Stimulated activated CD4-positive, alpha-beta T cell treated with anti-CD3 and anti-CD28 coated beads, Interleukin-1b, Interleukin-23, amount 100 ng/mL, for 4 hours (primary cell): ENCODE data around the gene PSEN2.
"Not testable (repeated sequence)": the region's sequence is repeated elsewhere in the genome, so short reads cannot be mapped to it uniquely, and the experiment has no call there.

Experiments
- DNase-seq, 2 donors: peaks; one replicate each; pipeline ENCODE4 v3.0.0-alpha.2; 2020; ENCODE audit warnings: low read depth in 2 of 2

The PSEN2 gene

DNA sequence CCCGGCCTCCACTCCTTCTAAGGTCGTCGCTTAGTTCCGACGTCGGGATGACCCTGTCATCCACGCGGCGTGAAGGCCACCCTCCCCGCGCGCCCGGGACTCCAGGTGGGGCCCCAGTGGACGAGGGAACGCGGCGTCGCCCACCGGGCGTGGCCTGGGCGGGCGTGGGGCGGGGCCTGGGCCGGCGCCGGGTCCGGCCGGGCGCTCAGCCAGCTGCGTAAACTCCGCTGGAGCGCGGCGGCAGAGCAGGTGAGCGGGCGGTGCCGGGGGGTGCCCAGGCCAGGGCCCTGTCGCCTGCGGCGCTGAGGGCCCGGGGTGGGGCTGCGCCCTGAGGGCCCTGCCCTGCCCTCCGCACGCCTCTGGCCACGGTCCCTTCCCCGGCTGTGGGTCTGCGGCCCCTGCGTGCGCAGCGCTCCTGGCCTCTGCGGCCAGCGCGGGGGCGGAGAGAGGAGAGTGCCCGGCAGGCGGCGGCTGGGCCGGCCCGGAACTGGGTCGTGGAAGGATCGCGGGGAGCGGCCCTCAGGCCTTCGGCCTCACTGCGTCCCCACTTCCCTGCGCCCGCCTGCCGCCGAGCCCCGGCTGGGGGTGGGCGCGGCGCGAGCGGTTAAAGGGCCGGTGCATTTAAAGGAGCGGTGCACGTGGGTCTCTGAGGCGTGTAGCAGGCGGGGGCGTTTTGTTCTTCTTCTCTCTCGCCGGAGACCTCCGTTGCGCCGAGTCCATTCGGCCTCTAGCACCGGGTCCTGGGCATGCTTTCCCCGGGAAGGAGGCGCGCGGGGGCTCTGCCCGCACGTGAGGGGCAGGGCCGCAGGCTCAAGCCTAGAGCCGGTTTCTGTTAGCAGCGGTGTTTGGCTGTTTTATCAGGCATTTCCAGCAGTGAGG is at the start of gene PSEN2:
TSS of gene PSEN2 (plus strand) at position 216 of the 879 bp plus-strand sequence. CDS start 11,292 bp downstream, outside the sequence.
- peak; percentile 22 to 60 for DNase-seq

- no peak for DNase-seq
These were observed 49.3 kb upstream of the PSEN2 start for GRCh38 chr1:226820941-226821718.

DNA sequence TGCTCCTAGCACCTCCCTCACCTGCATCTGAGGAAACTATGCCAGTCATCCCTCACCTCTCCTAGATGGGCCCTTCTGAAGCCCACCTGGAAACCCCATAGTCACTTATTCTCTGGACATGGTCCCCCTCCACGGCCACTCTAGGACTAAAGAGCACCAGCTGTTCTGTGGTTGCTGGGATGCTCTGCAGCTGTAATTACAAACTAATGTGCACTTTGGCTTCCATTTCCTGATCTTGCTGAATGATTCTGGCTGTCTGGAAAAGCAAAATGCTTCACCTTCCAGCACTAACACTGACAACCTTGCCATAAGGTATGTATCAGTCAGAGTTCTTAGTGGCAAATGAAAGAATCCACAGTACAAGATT is 48.7 kb upstream of the PSEN2 start:
- DNase-seq: no peak

- DNase-seq: no peak
These were observed 46.8 kb upstream of the PSEN2 start for GRCh38 chr1:226823643-226824042.

DNA sequence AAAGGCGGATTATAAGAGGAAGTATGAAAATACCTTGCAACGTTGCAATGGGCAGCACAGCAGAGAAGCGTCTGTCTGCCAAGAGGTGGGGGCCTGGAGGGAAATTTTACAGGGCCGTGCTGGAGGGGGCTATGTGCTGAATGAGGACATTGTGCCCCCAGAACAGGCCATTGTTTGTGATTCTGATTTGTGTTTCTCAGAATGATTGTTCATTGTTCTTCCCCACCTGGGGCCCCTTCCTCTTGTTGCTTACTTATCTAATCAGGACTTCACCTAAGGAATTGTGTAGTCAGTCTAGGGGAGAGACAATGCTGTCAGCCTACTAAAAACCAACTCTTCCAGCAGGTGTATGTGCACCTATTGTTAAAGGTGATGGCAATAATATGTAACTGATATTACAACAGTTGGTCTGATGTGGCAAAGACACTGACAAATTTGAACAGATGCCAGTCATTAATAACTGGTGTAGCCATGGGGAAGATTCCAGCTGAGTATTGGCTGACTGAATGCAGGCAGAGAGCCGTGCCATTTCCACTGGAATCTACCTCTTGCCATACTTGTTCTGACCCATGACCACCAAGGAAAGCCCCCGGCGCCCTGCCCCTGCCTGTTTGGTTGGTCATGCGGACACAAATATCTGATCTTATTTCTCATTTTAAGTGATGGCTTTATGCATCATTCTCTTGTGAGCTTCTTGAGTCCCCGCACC is 45.2 kb upstream of the PSEN2 start:
- DNase-seq: no peak

DNA sequence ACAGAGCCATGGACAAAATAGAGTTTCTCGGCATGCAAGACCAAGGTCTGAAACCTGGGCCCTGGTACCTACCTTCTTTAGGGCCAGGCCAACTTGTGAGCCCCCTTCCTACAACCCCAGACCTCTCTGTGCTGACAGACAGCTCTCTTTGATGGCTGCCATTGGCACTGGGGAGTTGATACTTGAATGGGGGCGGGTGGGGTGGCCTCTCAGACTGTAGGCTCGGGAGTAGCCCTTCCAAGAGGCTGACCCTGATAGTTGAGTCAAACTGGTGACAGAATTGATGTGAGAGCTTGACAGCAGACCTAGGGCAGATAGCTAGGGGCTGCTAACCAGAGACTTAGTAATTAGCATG is 44.7 kb upstream of the PSEN2 start:
- DNase-seq: no peak

DNA sequence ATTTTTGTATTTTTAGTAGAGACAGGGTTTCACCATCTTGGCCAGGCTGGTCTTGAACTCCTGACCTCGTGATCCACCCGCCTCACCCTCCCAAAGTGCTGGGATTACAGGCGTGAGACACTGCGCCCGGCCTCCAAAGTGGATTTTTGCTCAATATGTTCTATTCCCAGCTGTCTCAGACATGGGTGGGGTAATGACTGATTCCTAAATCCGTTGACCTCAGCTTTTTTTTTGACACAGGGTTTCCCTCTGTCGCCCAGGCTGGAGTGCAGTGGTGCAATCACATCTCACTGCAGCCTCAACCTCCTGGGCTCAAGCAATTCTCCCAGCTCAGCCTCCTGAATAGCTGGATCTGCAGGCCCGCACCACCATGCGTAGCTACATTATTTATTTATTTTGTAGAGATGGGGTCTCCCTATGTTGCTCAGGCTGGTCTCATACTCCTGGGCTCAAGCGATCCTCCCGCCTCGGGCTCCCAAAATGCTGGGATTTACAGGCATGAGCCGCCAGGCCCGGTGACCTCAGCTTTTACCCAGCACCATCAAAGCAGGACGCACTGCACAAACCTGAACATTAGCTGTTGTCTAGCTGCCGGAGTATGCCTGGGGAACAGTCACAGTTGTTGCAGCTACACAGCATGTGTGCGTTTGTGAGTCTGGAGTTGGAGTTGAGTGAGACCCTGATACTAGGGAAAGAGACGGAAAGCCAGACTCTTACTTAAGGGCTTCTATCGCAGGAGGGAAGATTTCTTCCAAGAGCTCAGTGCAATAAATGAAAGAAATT is 43.7 kb upstream of the PSEN2 start:
- DNase-seq: no peak

- no peak for DNase-seq
These were observed 43.0 kb upstream of the PSEN2 start for GRCh38 chr1:226827458-226827857.

DNA sequence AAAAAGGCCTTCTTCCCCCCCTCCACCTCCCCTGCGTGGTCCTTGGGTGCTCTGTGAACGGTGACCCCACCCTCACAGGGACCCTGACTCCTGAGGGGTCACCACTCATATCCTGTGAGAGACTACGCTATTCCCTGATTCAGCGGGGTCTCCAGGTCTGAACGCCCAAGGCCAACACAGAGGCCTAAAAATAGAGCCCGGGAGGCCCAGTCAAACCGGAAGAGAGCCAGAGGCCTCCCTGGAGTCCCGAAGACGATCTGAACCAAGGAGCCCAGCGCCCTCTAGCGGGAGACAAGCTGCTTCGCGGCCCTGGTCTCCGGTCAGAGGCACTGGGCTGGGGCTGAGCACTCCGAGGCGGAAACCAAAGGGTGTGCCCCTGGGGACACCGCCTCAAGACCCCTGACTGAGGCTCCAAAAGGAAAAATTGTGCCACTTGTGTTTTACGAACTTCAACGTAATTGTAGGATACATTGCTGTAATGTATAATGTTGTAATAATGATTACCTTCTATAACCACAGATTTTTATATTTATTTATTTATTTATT is 42.4 kb upstream of the PSEN2 start:
- peak; percentile 93 to 95 for DNase-seq

- no peak for DNase-seq
These were observed 41.3 kb upstream of the PSEN2 start for GRCh38 chr1:226829105-226829504.

- DNase-seq: no peak
These were observed 38.5 kb upstream of the PSEN2 start for GRCh38 chr1:226831953-226832352.

DNA sequence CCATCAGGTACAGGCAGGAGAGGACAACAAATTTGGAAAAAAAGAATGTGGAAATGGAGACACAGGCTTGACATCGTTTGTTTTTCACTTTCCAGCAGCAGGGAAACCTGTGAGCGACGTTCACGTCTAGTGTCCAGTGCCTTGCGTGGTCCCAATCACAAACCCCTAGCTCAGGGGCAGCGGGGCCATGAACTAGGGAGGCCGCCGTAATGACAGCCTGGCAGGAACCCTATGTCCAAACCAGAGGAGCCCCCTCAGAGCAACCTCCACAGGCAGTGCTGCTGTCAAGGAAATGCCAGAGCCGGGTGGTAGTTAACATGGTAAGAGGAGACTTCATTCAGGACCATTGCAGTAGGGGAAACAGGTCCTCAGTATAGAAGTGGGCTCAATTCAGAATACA is 37.8 kb upstream of the PSEN2 start:
- DNase-seq: no peak

DNA sequence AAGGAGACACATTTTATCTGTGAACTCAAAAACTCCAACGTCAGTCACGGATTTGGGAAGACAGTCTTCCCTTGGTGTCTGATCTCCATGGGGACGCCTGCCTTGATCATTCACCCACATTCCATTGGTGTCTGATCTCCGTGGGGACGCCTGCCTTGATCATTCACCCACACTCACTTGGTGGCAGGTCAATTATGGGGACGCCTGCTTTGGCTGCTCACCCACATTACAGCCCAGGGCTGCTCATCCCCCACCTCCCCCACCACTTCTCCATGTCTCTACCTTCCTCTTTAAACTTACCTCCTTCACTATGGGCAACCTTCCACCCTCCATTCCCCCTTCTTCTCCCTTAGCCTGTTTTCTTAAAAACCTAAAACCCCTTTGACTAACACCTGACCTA is 36.2 kb upstream of the PSEN2 start:
- DNase-seq: not testable (repeated sequence)

- DNase-seq: not testable (repeated sequence)
These were observed 35.0 kb upstream of the PSEN2 start for GRCh38 chr1:226835396-226835795.

- not testable (repeated sequence) for DNase-seq
These were observed 32.5 kb upstream of the PSEN2 start for GRCh38 chr1:226837966-226838365.

GRCh38 chr1:226838456-226838855 is 32.0 kb upstream of the PSEN2 start:
- no peak for DNase-seq

- DNase-seq: no peak
These were observed 24.8 kb upstream of the PSEN2 start for GRCh38 chr1:226845624-226846023.

GRCh38 chr1:226846786-226847185 is 23.6 kb upstream of the PSEN2 start:
- no peak for DNase-seq

GRCh38 chr1:226854548-226854947 is 15.9 kb upstream of the PSEN2 start:
- DNase-seq: not testable (repeated sequence)

DNA sequence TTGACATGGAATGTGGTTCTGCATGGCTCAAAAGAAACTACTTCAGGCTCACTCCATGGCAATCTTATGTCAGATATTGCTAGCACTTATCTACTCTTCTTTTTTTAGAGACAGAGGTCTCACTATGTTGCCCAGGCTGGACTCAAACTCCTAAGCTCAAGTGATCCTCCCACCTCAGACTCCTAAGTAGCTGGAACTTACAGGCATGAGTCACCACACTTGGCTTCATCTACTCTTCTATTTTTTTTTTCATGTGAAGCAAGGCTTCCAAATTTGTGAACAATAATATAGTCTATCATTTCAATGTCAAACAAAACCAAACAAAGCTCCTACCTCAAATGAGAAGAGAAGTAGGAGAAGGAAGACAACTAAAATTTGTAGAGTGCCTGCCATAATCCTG is 7.5 kb upstream of the PSEN2 start:
- DNase-seq: no peak

GRCh38 chr1:226863446-226863845 is 7.0 kb upstream of the PSEN2 start:
- no peak for DNase-seq
